IPS-18c (cell line): Measurements from ENCODE around the gene LST1.
"Not testable (repeated sequence)": the region's sequence is repeated elsewhere in the genome, so short reads cannot be mapped to it uniquely, and the experiment has no call there.

Experiments
- H3K4me3 ChIP-seq: 2 replicates; pipeline ENCODE4 v1.7.0; 2013; ENCODE audit warnings: low read depth, mild to moderate bottlenecking, low read length, moderate library complexity; ENCODE audit not compliant: insufficient read depth
- H3K9me3 ChIP-seq: one replicate; pipeline ENCODE4 v1.6.1; 2013; ENCODE audit warnings: mild to moderate bottlenecking, low read length, moderate library complexity; ENCODE audit not compliant: control insufficient read depth, insufficient read depth

Gene LST1

GRCh38 chr6:31586008-31586407 is at the start of gene LST1:
Gene LST1 (plus strand): TSS chr6:31586277. CDS start chr6:31587300, 1,023 bp downstream.
- no peak within 1 kb of the TSS for H3K4me3 ChIP-seq
- H3K9me3 ChIP-seq, result peaks cover 2% of the 10 kb centered on the region

- peak overlapping the region; percentile 26 for H3K4me3 ChIP-seq
- peaks cover 2% of the 10 kb centered on the region for H3K9me3 ChIP-seq
These were observed 47.2 kb upstream of the LST1 start for GRCh38 chr6:31538805-31539400.

GRCh38 chr6:31540640-31541039 is 45.4 kb upstream of the LST1 start:
- H3K9me3 ChIP-seq, result no peaks in the 10 kb centered on the region
- H3K4me3 ChIP-seq, result peak overlapping the region; percentile 86

GRCh38 chr6:31541059-31541657 is 44.9 kb upstream of the LST1 start:
- no peaks in the 10 kb centered on the region for H3K9me3 ChIP-seq
- peak overlapping the region; percentile 86 for H3K4me3 ChIP-seq

- no peaks in the 10 kb centered on the region for H3K9me3 ChIP-seq
- peak within 1 kb of the TSS; percentile 86 for H3K4me3 ChIP-seq
These were observed 44.2 kb upstream of the LST1 start, which contains the start of gene DDX39B for GRCh38 chr6:31541658-31542521. Gene DDX39B (minus strand): TSS chr6:31542003. CDS start chr6:31540532, 1,471 bp downstream.

- Histone ChIP-seq H3K9me3 (no peaks in the 10 kb centered on the region), H3K4me3 (no peak overlapping the region)
These were observed 42.4 kb upstream of the LST1 start for GRCh38 chr6:31543639-31544038.

GRCh38 chr6:31544676-31545075 is 41.4 kb upstream of the LST1 start:
- H3K4me3 ChIP-seq, result no peak overlapping the region

GRCh38 chr6:31545291-31545690 is 40.8 kb upstream of the LST1 start:
- Histone ChIP-seq H3K4me3 (no peak overlapping the region), H3K9me3 (no peaks in the 10 kb centered on the region)

More at GRCh38 chr6:31544676-31545075, 41.4 kb upstream of the LST1 start:
- no peaks in the 10 kb centered on the region for H3K9me3 ChIP-seq

GRCh38 chr6:31546339-31546957 is 39.6 kb upstream of the LST1 start, which contains the start of gene ATP6V1G2:
Gene ATP6V1G2 (minus strand): TSS chr6:31546608. CDS start chr6:31546559, 49 bp downstream.
- H3K9me3 ChIP-seq, result no peaks in the 10 kb centered on the region
- H3K4me3 ChIP-seq, result peak within 1 kb of the TSS; percentile 55

- Histone ChIP-seq H3K9me3 (no peaks in the 10 kb centered on the region), H3K4me3 (peak within 1 kb of the TSS; percentile 55)
These were observed 38.9 kb upstream of the LST1 start, which contains the start of gene NFKBIL1 for GRCh38 chr6:31546958-31547726. Gene NFKBIL1 (plus strand): TSS chr6:31547608. CDS start chr6:31547695, 87 bp downstream.

- H3K9me3 ChIP-seq, result no peaks in the 10 kb centered on the region
- peak overlapping the region; percentile 44 for H3K4me3 ChIP-seq
These were observed 38.1 kb upstream of the LST1 start for GRCh38 chr6:31547727-31548543.

- Histone ChIP-seq H3K4me3 (no peak overlapping the region), H3K9me3 (no peaks in the 10 kb centered on the region)
These were observed 37.6 kb upstream of the LST1 start for GRCh38 chr6:31548544-31548873.

GRCh38 chr6:31551371-31551770 is 34.7 kb upstream of the LST1 start:
- H3K4me3 ChIP-seq, H3K9me3 ChIP-seq: not testable (repeated sequence)

- H3K4me3 ChIP-seq, result no peak overlapping the region
These were observed 29.8 kb upstream of the LST1 start for GRCh38 chr6:31556307-31556706.

GRCh38 chr6:31557443-31558317 is 28.4 kb upstream of the LST1 start:
- no peaks in the 10 kb centered on the region for H3K9me3 ChIP-seq
- H3K4me3 ChIP-seq, result no peak overlapping the region

More at GRCh38 chr6:31556307-31556706, 29.8 kb upstream of the LST1 start:
- H3K9me3 ChIP-seq, result no peaks in the 10 kb centered on the region
